Raji (cell line): ENCODE data around the gene CRIM1.

Experiments
- POLR2A ChIP-seq: IDR thresholded peaks from 2 replicates; pipeline ENCODE4 v1.6.1; 2011; ENCODE audit warnings: low read depth, low read length, control low read depth; ENCODE audit not compliant: insufficient read depth

The CRIM1 gene

GRCh38 chr2:36396878-36397539, 41.4 kb downstream of the CRIM1 start:
- no peak for TF ChIP-seq POLR2A

- no peak for TF ChIP-seq POLR2A
Measured at GRCh38 chr2:36397728-36398413, 42.3 kb downstream of the CRIM1 start.

GRCh38 chr2:36399050-36399449, 43.5 kb downstream of the CRIM1 start:
- no peak for TF ChIP-seq POLR2A

- TF ChIP-seq POLR2A = no peak
Measured at GRCh38 chr2:36403675-36404230, 48.2 kb downstream of the CRIM1 start.

GRCh38 chr2:36404318-36404717, 48.7 kb downstream of the CRIM1 start:
- no peak for TF ChIP-seq POLR2A

- TF ChIP-seq POLR2A = no peak
Measured at GRCh38 chr2:36404754-36405153, 49.2 kb downstream of the CRIM1 start.

GRCh38 chr2:36405183-36405582, 49.6 kb downstream of the CRIM1 start:
- no peak for TF ChIP-seq POLR2A

GRCh38 chr2:36406296-36406695, 50.7 kb downstream of the CRIM1 start:
- TF ChIP-seq POLR2A = no peak

- TF ChIP-seq POLR2A = no peak
Measured at GRCh38 chr2:36407413-36407812, 51.8 kb downstream of the CRIM1 start.

GRCh38 chr2:36408198-36408703, 52.7 kb downstream of the CRIM1 start:
- TF ChIP-seq POLR2A = no peak

- no peak for TF ChIP-seq POLR2A
Measured at GRCh38 chr2:36409335-36409734, 53.8 kb downstream of the CRIM1 start.

GRCh38 chr2:36409935-36410334, 54.4 kb downstream of the CRIM1 start:
- TF ChIP-seq POLR2A = no peak

GRCh38 chr2:36410681-36411080, 55.1 kb downstream of the CRIM1 start:
- no peak for TF ChIP-seq POLR2A

- TF ChIP-seq POLR2A = no peak
Measured at GRCh38 chr2:36411962-36412444, 56.4 kb downstream of the CRIM1 start.

- no peak for TF ChIP-seq POLR2A
Measured at GRCh38 chr2:36413218-36413617, 57.6 kb downstream of the CRIM1 start.

- no peak for TF ChIP-seq POLR2A
Measured at GRCh38 chr2:36414307-36414706, 58.7 kb downstream of the CRIM1 start.

- no peak for TF ChIP-seq POLR2A
Measured at GRCh38 chr2:36415381-36416022, 59.9 kb downstream of the CRIM1 start.
